CD4-positive, alpha-beta T cell treated with Interleukin-6 at 100 ng/mL for 8 hours (primary cell): ENCODE measurements around the gene CKB.

Source experiments
- DNase-seq: peaks from one replicate; pipeline ENCODE4 v3.0.0-alpha.2; 2020; ENCODE audit warnings: mixed read lengths, low spot score

The CKB gene

DNA sequence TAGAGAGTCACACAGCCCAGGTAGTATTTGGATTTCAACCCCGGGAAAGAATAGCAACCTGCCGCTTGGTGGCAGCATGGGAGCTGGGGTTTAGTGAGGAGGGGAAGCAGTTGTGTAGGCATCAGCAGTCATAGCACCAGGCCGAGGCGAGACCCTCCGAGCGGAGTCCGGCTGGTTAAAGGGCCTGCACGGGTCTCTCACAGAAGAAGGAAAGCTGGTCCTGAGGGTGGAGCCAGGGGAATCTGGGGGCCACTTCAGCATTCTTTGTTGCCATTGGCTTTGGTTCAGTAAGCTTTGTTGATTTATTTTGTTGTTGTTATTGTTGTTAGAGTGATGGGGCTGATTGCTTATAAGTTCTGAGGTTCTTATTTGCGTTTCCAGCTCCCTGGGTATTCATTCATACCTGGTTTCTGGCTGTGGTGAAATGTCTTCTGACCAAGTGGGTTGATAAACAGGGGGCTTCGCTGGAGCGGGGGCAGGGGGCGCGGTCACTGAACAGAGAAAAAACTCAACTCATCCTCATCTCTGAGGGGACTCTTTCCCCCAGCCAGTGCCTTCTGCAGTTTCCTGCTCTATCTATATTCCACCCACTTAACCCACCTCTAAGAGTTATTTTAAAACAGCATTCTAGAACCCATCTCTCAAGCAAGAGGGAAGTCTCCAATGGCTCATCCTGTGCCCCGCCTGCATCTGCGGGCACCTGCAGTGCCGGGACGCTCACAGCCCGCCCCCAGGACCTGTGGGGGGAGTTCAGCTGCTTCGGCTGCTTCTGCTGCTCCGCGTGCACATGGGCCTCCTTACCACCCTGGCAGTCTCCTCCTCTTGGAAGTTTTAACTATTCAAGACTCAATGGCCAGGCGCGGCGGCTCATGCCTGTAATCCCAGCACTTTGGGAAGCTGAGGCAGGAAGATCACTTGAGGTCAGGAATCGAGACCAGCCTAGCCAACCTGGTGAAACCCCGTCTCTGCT is 11.6 kb downstream of the CKB start:
- DNase-seq: no peak

DNA sequence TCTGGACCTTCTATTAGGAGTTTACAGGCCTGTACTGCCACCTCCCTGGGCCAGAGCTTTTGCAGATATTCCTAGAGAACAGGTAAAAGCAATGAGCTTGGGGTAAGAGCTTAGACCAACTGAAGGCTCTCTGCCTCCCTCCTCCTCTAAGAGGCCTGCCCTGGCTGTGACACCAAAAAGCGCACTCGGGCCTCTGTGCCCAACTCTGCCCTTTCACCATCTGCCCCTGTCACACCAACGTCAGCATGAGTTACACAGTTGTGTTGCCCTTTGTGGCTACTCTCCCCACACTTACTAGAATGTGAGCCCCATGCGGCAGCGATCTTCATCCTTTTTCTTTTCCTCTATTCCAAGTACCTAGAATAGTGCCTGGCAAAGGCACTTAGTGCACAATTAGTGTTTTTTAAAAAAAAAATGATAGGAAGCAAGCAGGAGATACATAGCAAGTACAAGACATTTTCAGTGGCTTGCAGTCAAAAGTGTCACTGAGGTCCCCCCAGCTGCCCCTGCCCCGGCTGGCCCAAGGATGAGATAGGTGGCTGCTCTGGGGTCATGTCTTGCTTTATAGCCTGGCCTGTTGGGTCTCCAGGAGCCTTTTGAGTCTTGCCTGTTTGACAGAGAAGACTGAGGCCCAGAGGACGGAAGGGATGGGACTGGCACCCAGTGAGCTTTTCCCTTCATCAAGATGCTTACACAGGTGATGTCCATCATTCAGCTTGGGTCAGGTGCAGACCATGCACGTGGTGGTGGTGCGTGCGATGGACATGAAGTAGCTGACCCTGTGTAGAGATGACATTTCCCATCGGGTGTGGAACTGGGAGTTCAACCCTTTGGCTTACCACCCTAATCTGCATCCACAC is 12.5 kb downstream of the CKB start:
- DNase-seq: no peak

DNA sequence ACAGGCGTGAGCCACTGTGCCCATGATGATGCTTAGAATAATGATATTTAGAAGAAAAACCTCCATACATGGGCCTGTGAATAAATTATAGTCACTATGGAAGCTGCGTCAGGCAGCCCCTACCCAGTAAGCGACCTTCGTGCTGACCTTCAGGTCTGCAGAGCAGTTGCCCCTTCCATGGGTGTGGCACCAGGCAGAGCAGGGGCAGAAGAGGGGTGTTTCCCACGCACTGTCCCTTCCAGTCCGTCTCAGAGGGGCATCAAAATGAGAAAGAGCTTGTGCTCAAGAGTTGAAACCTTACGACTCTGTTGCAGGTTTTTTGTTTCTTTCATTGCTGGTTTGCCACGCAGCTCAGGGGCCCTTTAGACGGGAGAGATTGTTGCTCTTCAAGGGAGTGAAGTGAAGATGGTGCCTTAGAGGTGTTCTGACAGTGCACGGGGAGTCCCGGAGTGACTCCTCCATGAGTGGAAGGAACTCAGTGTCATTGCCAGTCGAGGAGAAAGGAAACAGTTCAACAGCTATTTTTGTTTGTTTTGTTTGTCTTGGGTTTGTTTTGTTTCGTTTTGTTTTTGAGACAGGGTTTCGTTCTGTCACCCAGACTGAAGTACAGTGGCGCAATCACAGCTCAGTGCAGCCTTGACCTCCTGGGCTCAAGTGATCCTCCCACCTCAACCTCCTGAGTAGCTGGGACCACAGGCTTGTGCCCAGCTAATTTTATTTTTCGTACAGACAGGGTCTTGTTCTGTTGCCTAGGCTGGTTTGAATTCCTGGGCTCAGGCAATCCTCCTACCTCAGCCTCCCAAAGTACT is 13.9 kb downstream of the CKB start:
- no peak for DNase-seq

DNA sequence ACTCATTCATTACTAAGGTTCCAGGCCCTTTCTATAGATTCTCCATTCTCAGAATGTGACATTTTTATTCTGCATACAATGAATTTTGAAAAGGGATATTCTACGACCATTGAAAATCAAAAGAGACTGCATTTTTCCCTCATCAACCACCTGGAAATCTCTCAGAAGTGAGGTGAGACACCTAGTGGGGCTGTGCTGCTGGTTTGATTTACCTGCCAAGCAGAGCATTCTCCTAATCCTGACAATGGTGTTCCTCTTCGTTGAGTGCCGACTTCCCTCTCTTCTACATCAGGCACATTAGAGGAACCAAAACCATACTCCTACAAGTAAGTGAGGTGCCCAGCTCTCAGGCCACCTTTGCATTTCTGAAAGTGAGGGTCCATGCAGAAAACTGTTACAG is 14.9 kb downstream of the CKB start:
- DNase-seq: no peak

DNA sequence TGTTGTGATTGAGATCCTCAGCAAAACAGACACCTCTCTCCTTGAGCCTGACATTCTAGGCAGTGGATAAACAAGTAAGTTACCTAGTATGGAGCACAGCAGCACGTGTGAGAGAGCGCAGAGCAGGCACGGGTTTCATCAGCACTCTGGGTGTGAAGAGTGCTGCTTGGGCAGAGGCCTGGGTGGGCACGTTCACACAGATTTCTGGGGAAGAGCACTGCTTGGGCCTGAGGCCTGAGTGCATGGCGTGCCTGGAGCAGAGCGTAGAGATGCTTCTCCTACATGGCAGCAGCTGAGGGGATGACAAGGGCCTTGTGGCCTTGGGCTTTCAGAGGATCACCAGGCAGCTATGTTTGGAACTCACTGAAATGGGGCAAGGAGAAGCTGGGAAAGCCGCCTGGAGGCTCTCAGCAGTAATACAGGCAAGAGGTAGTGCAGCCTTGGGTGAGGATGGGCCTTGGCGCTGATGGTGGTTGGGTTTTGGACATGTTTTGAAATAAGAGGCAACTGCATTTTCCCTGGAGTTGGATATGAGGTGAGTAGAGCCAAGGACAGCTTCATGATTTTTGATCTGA is 17.6 kb downstream of the CKB start:
- no peak for DNase-seq

DNA sequence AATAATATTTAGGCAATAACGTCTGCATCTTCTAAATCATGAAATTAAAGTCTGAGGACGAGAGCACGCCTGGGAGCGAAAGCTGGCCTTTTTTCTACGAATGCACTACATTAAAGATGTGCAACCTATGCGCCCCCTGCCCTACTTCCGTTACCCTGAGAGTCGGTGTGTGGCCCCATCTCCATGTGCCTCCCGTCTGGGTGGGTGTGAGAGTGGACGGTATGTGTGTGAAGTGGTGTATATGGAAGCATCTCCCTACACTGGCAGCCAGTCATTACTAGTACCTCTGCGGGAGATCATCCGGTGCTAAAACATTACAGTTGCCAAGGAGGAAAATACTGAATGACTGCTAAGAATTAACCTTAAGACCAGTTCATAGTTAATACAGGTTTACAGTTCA is 19.3 kb downstream of the CKB start:
- DNase-seq: no peak

DNA sequence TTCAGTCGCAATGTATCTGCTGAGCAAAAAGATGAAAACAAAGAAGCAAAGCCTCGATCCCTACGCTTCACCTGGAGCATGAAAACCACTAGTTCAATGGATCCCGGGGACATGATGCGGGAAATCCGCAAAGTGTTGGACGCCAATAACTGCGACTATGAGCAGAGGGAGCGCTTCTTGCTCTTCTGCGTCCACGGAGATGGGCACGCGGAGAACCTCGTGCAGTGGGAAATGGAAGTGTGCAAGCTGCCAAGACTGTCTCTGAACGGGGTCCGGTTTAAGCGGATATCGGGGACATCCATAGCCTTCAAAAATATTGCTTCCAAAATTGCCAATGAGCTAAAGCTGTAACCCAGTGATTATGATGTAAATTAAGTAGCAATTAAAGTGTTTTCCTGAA is 19.8 kb downstream of the CKB start:
- DNase-seq: no peak

DNA sequence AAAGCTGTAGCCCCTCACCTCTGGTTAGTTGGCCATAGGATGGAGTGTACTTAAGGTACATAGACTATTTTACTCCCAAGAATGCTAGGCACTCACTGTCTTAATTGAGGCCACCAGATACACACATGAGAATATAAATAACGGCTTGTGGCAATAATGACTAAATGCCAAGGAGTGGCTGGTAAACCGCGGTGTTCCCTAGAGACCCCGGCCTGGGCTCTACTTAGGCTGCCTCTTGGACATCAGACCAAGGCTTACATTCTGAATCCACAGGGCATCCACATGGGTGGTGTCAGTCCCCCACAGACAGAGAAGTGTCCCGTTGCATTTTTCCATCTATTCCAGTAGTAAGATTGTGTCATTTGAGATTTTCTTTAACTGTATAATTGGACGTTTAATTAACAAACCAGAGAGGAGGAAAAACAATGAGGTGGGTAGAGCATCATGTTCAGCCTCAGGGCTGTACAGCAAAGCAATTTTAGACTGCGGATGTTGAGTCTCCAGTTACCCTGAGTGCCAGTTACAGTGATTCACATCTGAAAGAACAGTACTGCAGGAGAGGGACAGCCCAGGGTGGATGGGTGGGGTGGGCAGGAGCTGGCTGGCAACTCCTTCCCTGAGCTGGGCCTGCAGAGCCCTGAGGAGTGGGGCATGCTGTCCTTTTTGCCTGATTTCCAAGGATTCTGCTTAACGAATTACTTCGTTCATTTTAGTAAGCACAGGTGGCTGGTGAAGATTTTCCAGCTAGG is 20.5 kb downstream of the CKB start:
- no peak for DNase-seq

DNA sequence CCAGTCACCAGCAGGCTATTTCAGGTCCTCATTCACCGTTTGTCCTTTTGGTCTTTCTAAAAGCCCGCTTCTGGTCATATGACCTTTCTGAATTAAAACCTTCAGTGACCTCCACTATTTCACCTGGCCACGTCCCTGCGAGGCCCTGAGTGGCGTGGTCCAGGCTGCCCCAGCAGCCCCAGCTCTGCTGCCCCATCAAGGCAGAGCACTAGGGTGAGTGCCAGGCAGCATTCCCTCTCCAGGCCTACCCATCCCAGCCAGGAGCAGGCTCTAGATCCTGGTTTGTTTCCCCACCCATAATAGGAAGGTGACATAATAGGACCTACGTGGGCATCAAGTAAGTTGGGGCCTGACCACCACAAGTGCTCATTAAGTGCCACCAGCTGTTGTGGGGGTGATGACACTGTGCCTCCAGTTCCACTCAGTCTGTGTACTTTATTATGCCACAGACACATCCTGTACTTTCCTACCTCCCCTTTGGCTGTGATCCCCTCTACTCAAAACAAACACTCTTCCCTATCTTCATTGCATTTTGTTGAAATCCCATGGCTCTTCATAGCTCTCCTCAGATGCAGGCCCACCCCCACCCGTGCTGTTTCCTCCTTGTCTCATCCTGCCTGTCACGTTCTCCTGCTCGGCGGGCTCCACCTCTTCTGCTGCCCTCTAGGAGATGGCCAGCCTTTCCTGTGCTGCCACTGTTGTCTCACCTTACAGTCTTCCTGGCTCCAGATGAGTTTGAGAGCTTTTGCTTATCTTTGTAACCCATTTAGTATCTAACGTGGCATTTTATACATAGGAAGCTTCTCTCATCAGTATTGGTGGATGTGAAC is 21.4 kb downstream of the CKB start:
- no peak for DNase-seq

DNA sequence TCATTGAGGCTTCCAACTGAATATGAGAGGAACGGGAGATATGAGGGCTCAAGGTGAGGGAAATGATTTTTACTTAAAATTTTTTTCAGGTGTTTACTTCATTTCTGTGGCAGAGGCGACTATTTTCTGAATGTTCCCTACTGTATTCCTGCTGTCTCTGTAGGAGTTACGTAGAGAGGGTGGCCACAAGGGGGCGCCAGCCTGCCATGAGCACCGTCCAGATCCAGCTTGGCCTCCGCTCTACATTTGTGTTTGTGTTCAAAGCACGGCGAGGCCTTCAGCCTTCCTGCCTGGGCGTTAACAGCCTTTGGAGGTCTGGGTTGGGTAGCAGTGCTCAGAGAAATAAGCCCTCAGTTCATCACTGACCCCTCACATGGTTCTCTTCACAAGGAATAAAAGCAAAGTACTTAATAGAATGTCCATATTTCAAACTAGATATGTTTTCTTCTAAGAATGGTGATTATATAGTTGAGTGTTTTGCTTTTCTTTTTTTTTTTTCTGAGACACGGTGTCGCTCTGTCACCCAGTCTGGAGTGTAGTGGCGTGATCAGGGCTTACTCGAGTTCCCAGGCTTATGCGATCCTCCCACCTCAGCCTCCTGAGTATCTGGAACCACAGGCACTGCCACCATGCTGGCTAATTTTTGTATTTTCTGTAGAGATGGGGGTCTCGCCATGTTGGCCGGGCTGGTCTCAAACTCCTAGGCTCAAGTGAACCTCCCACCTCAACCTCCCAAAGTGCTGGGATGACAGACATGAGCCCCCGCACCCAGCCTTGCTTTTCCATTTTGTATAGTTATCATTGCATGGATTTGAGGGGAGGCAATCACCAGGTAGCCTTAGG is 22.3 kb downstream of the CKB start:
- peak; percentile 71 for DNase-seq

DNA sequence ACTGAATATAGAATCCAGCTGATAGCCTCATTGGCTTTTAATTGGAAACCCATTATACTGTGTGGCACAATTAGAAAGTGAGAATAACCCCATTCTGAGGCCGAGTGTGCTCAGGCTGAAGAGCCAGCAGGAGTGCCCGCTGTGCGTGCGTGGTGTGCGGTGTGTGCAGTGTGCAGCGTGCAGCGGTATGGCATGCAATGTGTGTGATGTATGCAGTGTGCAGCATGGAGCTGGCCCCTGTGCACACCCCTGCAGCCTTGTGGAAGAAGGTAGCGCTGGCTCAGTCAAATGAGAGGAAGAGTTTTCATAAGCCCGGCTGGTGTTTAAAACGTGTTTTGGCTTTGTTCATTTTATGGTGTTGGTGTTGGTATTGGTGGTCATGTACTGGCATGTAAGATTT is 22.9 kb downstream of the CKB start:
- DNase-seq: no peak

DNA sequence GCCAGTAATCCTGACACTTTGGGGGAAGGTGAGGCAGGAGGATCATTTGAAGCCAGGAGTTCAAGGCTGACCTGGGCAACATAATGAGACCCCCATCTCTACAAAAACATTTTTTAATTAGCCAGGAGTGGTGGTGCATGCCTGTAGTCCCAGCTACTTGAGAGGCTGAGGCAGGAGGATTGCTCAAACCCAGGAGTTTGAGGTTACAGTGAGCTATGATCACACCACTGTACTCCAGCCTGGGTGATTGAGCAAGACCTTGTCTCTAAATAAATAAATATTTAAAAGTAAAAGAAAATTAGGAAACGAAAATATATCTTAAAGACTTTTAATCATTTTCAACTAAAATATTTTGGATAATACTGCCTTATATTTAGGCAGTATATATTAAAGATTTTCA is 25.9 kb downstream of the CKB start:
- no peak for DNase-seq

DNA sequence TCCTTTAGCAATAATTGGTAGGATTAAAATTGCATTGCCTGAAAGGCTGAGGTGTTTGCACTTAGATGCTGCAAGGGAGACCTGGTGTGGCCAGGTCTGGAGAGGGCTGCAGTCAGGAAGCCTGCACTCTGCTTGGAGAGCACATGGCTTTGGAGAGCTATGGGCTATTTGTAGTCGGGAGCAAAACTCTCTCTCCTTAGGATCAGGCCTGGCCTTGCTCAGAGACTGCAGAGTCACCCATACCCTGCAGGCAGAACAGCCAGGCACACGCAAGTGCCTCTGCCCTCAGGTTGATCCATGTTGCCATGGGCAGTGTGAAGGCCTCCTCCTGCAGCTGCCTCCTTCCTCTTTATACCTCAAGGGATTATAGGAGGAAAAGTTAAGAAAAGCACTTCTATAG is 26.8 kb downstream of the CKB start:
- DNase-seq: no peak

DNA sequence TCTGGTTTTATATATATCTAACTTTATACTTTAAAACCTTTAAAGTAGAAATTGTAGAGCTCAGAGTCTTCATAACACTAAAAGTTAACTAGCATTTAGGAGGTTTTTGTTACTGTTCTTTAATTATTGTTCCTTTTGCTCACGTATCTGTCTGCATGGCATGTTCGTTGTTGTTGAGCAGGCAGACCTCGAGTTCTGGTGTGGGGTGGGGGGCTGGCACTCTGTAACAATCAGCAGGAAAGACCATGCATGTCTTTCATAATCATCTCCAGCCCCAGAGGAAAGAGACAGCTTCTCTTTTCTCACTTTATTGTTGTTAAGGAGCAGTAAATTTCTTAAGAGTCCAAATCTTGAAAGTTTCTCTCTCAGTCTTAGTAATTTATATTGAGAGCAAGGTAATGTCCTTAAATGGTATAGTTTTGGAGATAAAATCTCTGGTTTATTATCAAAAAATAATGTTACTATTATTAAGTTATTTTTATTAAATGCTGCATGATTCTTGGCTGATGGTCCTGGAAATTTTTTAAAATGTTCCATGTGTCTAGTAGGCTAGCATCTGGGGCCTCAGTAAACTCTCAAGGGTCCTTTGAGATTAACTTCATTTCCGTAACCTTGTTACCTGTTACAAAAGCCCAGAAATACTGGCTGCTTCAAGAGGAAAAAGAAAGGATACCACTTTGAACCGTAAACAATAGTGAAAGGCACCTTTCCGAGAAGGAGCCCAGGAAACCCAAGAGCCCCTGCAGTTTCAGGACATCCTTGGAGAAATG is 30.3 kb downstream of the CKB start:
- DNase-seq: no peak

DNA sequence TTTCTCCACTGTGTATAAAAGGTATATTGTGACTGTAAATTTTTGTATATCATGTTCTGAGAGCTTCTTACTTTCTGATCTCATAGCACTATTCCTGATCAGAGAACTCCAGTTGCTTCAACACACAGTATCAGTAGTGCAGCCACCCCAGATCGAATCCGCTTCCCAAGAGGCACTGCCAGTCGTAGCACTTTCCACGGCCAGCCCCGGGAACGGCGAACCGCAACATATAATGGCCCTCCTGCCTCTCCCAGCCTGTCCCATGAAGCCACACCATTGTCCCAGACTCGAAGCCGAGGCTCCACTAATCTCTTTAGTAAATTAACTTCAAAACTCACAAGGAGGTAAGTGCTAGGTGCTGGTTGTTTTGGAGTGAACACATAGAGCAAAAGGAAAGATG is 30.9 kb downstream of the CKB start:
- DNase-seq: no peak

DNA sequence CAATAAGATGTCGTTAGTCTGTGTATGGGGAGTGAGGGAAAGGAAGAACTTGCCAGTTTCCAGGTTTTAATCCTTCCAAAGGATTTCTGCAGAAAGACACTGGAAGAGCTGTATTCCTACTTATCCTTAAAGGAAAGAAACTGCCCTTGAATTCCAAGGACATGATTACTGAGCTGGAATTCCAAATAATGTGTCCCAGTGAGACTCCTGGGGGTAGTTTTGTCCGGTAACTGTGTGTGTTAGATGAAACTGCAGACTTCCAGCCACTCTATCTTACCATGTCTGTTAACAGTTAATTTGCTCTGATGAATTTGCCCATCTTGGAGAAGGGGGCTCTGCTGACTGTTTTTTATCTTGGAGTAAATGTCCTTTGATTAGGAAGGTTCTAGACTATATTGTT is 33.0 kb downstream of the CKB start:
- no peak for DNase-seq

DNA sequence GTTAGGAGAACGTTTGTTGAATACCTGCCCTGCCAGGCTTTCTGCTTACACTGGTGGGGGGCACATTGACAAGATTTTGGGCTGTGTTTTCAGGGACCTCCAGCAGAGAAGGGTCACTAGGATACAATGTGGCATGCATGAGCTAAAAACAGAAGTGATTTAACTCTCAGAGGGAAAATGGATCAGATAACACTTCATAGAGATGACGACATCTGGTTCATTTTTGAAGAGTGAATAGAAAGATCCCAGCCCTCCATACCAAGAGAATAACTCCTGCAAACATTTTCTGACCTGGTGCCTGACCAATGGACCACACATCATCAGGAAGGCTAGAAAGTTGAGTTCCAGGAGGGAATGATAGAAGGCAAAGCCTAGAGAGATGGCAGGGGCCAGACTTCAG is 33.7 kb downstream of the CKB start:
- DNase-seq: no peak

DNA sequence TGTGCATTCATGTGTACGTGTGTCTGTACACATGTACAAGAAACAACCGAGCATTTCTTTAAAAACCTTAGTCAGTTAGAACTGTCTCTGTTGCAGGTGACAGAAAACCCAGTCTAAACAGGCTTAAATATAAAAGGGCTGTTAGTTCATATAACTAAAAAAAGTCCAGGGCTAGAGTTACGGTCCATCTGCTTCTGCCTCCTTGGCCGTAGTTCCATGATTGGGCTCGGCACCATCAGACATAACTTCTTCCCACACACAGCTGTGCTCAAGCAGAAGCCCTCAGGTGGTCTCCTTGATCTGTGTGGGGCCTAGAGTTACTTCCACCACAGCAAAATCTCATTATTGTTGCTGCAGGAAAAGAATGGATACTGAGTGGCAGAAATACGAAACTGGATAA is 34.6 kb downstream of the CKB start:
- no peak for DNase-seq

DNA sequence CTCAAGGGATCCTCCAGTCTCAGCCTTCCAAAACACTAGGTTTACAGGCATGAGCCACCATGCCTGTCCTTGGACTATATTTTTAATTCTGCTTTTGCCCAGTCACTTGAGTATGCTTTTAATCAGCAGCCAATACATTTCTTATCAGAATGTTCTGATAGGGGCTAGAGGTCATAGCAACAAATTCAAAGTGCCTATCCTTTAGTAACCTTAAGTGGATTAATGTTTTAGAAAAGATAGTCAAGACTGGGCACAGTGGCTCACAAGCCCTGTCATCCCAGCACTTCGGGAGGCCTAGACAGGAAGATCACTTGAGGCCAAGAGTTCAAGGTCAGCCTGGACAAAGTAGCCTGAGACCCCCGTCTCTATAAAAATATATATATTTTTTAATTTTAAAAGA is 37.1 kb downstream of the CKB start:
- DNase-seq: no peak
